Suprapubic skin (tissue), 4 donors: ENCODE results near the gene ELMO1. TPM values are rescaled to one million over a fixed set of nuclear protein-coding genes. Genes with fewer than 3 reads are reported as not detected.

Source experiments
- DNase-seq, 2 donors: peaks; one replicate each; pipeline ENCODE4 v3.0.0-alpha.2; 2019; ENCODE audit warnings: low spot score in 2 of 2
- H3K27ac ChIP-seq: fragments of 200-600 bp; sonication (generic); one replicate; pipeline ENCODE4 v1.5.1; 2019
- H3K27me3 ChIP-seq: fragments of 200-600 bp; sonication (generic); one replicate; pipeline ENCODE4 v1.5.1; 2019
- H3K36me3 ChIP-seq: fragments of 200-600 bp; sonication (generic); one replicate; pipeline ENCODE4 v1.5.1; 2019
- H3K4me1 ChIP-seq: fragments of 200-600 bp; sonication (generic); one replicate; pipeline ENCODE4 v1.5.1; 2019
- H3K4me3 ChIP-seq: fragments of 200-600 bp; sonication (generic); one replicate; pipeline ENCODE4 v1.5.1; 2019; ENCODE audit warnings: mild to moderate bottlenecking
- H3K9me3 ChIP-seq: fragments of 200-600 bp; sonication (generic); one replicate; pipeline ENCODE4 v1.5.1; 2019
- EP300 ChIP-seq: sonication (generic); formaldehyde crosslinking; IDR thresholded peaks from one replicate; pipeline ENCODE4 v1.6.1; 2017; ENCODE audit warnings: antibody characterized with exemption
- POLR2A ChIP-seq, 2 donors: fragments of 450-650 bp; IDR thresholded peaks; one replicate each; pipeline ENCODE4 v1.6.1; 2017; ENCODE audit warnings: antibody characterized with exemption in 2 of 2, mild to moderate bottlenecking in 2 of 2, moderate library complexity in 2 of 2
- POLR2AphosphoS5 ChIP-seq, 3 donors: sonication (generic); formaldehyde crosslinking; IDR thresholded peaks; one replicate each; pipeline ENCODE4 v1.6.1; 2017; ENCODE audit warnings: antibody characterized with exemption in 3 of 3
- WGBS: methylation state at CpG from one replicate; pipeline ENCODE4 v1.1.5; 2018; 5-methylcytosine and 5-hydroxymethylcytosine counted together
- total RNA-seq, 4 donors: library from RNA; depleted of rRNA; stranded (reverse); fragments of >200 nt; gene quantifications; one replicate each; pipeline ENCODE4 v1.1.0, GENCODE V29; 2016
- TF ChIP-seq, protein P1 (sequence below), 2 donors: fragments of 200-600 bp in 1 of 2; fragments of 450-650 bp in 1 of 2; sonication (generic) in 1 of 2; IDR thresholded peaks; one replicate each; pipeline ENCODE4 v1.5.1; 2016 to 2019; ENCODE audit warnings: antibody characterized with exemption in 2 of 2, mild to moderate bottlenecking in 1 of 2, moderate library complexity in 1 of 2

ELMO1 gene
- total RNA-seq, 4 donors from 2014 or later = 9.8 to 49.6 (median 22.2) TPM

DNA sequence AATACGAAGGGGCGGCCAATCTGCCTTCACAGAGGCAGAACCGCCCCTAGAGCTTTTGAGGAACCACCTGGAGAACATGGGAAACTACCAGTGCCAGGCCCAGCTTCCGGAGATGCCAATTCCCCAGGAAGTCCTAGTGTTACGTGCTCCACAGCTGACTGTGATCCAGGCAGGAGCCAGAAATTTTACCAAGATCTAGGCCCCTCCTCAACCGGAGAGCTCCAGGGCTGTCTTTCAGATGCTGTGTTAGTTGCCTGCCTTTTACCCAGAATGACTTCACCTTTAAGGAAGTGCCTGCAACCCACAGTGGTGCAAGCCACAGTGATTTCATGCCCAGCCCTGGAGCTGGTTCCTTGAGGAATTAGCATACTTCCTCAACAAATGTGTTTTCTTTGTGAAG is 62.9 kb downstream of the ELMO1 start:
- peaks cover 16% of the 10 kb centered on the region for H3K4me1 ChIP-seq

DNA sequence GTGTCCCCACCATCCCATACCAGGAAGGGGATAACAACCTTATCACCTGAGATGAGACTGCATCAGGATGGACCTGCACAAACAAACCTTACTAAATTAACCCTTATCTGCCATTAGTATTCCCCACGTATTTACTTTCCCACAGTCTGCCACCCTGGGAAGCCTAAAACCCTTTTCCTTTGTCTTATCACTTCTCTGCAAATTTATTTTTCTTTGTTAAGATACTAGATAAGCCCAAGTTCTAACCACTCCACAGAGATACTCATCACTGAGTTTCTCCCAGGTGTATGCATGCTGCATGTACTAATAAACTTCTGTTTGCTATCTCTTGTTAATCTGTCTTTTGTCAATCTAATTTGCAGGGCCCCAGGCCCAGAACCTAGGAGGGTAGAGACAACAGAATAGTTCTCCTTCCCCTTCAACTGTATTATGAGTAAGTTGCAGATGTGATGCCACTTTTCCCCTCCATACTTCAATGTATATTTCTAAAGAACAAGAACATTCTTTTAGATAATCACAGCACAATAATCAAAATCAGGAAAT is 66.0 kb downstream of the ELMO1 start:
- H3K27me3 ChIP-seq = no peaks in the 10 kb centered on the region
- WGBS = 88% methylated on average over 1 of the region's 1 CpG
- no peaks in the 10 kb centered on the region for H3K36me3 ChIP-seq
- no peaks in the 10 kb centered on the region for H3K4me1 ChIP-seq
- DNase-seq = no peak
- no peak overlapping the region for H3K27ac ChIP-seq
- H3K4me3 ChIP-seq = no peak overlapping the region
- H3K9me3 ChIP-seq = no peaks in the 10 kb centered on the region
- TF ChIP-seq POLR2AphosphoS5 (IDR thresholded peaks at IDR 0.05) (no peak), EP300 (no peak), POLR2A (IDR thresholded peaks at IDR 0.05) (no peak)
- TF ChIP-seq, protein P1, sequence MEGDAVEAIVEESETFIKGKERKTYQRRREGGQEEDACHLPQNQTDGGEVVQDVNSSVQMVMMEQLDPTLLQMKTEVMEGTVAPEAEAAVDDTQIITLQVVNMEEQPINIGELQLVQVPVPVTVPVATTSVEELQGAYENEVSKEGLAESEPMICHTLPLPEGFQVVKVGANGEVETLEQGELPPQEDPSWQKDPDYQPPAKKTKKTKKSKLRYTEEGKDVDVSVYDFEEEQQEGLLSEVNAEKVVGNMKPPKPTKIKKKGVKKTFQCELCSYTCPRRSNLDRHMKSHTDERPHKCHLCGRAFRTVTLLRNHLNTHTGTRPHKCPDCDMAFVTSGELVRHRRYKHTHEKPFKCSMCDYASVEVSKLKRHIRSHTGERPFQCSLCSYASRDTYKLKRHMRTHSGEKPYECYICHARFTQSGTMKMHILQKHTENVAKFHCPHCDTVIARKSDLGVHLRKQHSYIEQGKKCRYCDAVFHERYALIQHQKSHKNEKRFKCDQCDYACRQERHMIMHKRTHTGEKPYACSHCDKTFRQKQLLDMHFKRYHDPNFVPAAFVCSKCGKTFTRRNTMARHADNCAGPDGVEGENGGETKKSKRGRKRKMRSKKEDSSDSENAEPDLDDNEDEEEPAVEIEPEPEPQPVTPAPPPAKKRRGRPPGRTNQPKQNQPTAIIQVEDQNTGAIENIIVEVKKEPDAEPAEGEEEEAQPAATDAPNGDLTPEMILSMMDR (IDR thresholded peaks at IDR 0.05) = no peak

More for the DNA sequence above, 62.9 kb downstream of the ELMO1 start:
- Histone ChIP-seq H3K9me3 (no peaks in the 10 kb centered on the region), H3K4me3 (no peak overlapping the region), H3K27ac (no peak overlapping the region), H3K36me3 (no peaks in the 10 kb centered on the region), H3K27me3 (no peaks in the 10 kb centered on the region)
- WGBS = 69% methylated on average over 5 of the region's 6 CpGs
- TF ChIP-seq, protein P1 (IDR thresholded peaks at IDR 0.05) = no peak
- no peak for TF ChIP-seq POLR2A (IDR thresholded peaks at IDR 0.05)
- TF ChIP-seq EP300 = no peak
- no peak for TF ChIP-seq POLR2AphosphoS5 (IDR thresholded peaks at IDR 0.05)
- DNase-seq = no peak

DNA sequence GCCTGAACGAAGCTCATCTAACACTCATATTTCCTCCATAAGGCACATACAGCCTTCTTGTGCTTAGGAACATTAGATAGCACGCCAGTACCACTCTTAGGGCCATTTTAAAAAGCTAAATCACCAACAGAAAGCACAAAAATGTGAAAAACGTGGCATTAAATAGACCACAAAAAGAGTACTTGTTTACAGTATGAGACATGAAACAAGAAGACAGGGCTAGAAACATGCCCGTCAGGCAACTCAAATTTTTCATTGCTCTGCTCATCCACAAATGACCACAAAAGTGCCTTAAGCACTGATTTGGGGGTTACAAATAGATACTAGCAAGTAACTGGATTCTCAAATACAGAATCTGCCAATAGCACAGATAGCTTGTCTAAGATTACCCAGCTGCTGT is 67.8 kb downstream of the ELMO1 start:
- H3K9me3 ChIP-seq = no peaks in the 10 kb centered on the region
- 81% methylated on average over 4 of the region's 4 CpGs for WGBS
- TF ChIP-seq POLR2A (IDR thresholded peaks at IDR 0.05) (no peak), EP300 (no peak), POLR2AphosphoS5 (IDR thresholded peaks at IDR 0.05) (no peak)
- TF ChIP-seq, protein P1 (IDR thresholded peaks at IDR 0.05) = no peak
- no peaks in the 10 kb centered on the region for H3K4me1 ChIP-seq
- DNase-seq = no peak
- H3K27ac ChIP-seq = no peak overlapping the region
- H3K4me3 ChIP-seq = no peak overlapping the region
- no peaks in the 10 kb centered on the region for H3K27me3 ChIP-seq
- no peaks in the 10 kb centered on the region for H3K36me3 ChIP-seq

DNA sequence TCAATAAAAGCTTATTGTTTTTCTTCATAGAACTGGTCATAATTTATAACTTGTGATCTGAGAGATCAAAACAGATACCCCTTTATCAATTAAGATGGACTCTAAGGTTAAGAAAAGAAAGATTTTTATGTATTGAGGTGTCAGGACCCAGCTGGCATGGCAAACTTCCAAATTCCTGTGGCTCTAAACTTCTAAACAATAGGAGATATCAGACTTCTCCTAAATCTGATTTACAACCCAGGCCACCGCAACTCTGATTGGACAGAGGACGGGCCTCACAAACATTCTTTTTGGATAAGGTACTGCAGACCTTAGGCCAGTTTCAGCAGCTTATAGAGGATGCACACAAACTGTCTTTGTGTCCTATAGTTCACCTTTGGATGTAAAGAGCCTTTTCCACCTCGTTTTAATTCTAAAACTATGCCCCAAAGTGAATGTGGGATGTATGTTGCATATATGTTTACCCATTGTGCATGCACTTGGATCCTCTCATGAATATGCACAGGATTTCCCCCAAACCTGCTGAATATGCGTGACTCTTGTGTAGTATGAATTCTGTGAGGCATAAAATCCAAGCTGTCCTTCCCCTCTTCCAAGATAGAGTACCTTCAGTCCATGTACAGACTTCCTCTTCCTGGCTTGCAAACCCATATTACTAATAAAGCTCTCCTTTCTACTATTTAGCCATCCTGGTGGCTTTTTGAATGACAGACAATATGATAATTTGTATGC is 69.0 kb downstream of the ELMO1 start:
- no peak for DNase-seq
- 76% methylated on average over 4 of the region's 4 CpGs for WGBS
- TF ChIP-seq POLR2AphosphoS5 (IDR thresholded peaks at IDR 0.05) (no peak), EP300 (no peak), POLR2A (IDR thresholded peaks at IDR 0.05) (no peak)
- TF ChIP-seq, protein P1 (IDR thresholded peaks at IDR 0.05) = no peak
- Histone ChIP-seq H3K36me3 (no peaks in the 10 kb centered on the region), H3K27ac (no peak overlapping the region), H3K27me3 (no peaks in the 10 kb centered on the region), H3K9me3 (no peaks in the 10 kb centered on the region), H3K4me3 (no peak overlapping the region), H3K4me1 (no peaks in the 10 kb centered on the region)

DNA sequence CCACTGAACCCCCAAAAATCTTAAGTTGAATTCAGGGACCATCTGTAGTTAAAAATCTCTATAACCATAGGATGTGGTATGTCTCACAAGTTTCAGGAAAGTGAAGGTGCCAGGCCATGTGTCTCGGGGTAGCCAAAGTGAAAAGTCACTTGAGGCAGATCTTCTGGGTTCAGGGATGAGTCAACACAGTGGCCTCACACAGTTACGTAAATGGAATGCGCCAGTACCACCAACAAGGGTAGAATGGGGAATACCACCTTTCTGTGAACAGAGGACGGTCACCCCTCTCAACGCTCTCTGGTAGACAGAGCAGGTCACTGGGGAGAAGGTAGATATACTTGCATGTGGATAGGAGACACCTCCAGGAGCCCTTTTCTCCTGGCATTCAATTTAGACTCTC is 71.4 kb downstream of the ELMO1 start:
- Histone ChIP-seq H3K4me3 (no peak overlapping the region), H3K27ac (no peak overlapping the region), H3K27me3 (no peaks in the 10 kb centered on the region), H3K36me3 (no peaks in the 10 kb centered on the region), H3K4me1 (no peaks in the 10 kb centered on the region), H3K9me3 (no peaks in the 10 kb centered on the region)
- DNase-seq = no peak
- WGBS = 89% methylated on average over 5 of the region's 5 CpGs
- no peak for TF ChIP-seq POLR2A (IDR thresholded peaks at IDR 0.05)
- TF ChIP-seq EP300 = no peak
- no peak for TF ChIP-seq POLR2AphosphoS5 (IDR thresholded peaks at IDR 0.05)
- TF ChIP-seq, protein P1 (IDR thresholded peaks at IDR 0.05) = no peak
